ENCODE data around the gene C2orf72. TPM values are rescaled to one million over a fixed set of nuclear protein-coding genes. Genes with fewer than 3 reads are reported as not detected.
A peak's percentile ranks its signal among the peaks of the same experiment; 100 is the strongest.

The C2orf72 gene
- total and polyA plus RNA-seq, 2 donors (not counting 1 experiment from before 2014, with no cell fraction given), result 0.33 to 1.9 TPM

DNA sequence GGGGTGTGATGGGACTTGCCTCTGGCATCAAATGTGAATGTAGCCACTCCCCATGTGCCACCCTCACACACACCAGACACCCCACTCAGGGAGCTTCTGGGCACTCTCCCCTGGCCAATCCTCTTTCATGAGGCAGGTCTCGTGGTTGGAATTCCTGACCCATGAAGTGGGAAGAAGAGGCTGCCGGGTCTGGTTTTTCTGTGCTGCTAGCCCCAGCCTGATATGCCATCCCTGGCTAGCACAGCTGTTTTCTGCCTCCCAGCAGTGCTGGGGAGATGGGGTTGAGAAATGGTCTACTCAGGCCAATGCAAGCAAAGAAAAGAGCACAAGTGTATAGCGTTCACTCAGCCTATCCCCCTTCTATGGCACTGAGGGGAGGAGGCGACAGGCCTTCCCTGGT lies 1.2 kb upstream of the C2orf72 start:
- Histone ChIP-seq H3K79me2 (ENCODE audit: control insufficient read depth, insufficient read depth, low read length) (no peaks in the 10 kb centered on the region), H3K27me3 (ENCODE audit: control insufficient read depth, insufficient read depth, low read length) (peaks cover 32% of the 10 kb centered on the region), H2AFZ (ENCODE audit: low read length) (no peak overlapping the region), H3K4me2 (ENCODE audit: extremely low read depth, insufficient read depth, low read length) (no peak overlapping the region), H3K4me1 (ENCODE audit: control insufficient read depth, extremely low read depth, insufficient read depth, low read length) (no peaks in the 10 kb centered on the region), H3K36me3 (ENCODE audit: control insufficient read depth, insufficient read depth, low read length) (no peaks in the 10 kb centered on the region), H3K9ac (ENCODE audit: insufficient read depth, low read length) (no peak overlapping the region), H3K4me3 (replicated peaks in 1 of 4; ENCODE audit: control extremely low read depth in 1 of 4, insufficient read depth in 1 of 4, low read depth in 3 of 4, low read length in 4 of 4) (no peak overlapping the region), H3K9me3 (ENCODE audit: control insufficient read depth, insufficient read depth, low read depth, low read length) (no peaks in the 10 kb centered on the region), H3K27ac (ENCODE audit: insufficient read depth, low read length) (no peak overlapping the region), H4K20me1 (ENCODE audit: control insufficient read depth, extremely low read depth, insufficient read depth, low read length) (no peaks in the 10 kb centered on the region)
- TF ChIP-seq, protein P1, sequence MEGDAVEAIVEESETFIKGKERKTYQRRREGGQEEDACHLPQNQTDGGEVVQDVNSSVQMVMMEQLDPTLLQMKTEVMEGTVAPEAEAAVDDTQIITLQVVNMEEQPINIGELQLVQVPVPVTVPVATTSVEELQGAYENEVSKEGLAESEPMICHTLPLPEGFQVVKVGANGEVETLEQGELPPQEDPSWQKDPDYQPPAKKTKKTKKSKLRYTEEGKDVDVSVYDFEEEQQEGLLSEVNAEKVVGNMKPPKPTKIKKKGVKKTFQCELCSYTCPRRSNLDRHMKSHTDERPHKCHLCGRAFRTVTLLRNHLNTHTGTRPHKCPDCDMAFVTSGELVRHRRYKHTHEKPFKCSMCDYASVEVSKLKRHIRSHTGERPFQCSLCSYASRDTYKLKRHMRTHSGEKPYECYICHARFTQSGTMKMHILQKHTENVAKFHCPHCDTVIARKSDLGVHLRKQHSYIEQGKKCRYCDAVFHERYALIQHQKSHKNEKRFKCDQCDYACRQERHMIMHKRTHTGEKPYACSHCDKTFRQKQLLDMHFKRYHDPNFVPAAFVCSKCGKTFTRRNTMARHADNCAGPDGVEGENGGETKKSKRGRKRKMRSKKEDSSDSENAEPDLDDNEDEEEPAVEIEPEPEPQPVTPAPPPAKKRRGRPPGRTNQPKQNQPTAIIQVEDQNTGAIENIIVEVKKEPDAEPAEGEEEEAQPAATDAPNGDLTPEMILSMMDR (conservative IDR thresholded peaks at IDR 0.05 in 1 of 2, IDR thresholded peaks at IDR 0.05 in 1 of 2; ENCODE audit: low read depth in 1 of 2, low read length in 2 of 2), result no peak
- TF ChIP-seq EZH2 (IDR thresholded peaks at IDR 0.05; ENCODE audit: low read length, missing control alignments), result peak; percentile 46
- DNase-seq (ENCODE audit: low read depth in 2 of 2), result no peak

DNA sequence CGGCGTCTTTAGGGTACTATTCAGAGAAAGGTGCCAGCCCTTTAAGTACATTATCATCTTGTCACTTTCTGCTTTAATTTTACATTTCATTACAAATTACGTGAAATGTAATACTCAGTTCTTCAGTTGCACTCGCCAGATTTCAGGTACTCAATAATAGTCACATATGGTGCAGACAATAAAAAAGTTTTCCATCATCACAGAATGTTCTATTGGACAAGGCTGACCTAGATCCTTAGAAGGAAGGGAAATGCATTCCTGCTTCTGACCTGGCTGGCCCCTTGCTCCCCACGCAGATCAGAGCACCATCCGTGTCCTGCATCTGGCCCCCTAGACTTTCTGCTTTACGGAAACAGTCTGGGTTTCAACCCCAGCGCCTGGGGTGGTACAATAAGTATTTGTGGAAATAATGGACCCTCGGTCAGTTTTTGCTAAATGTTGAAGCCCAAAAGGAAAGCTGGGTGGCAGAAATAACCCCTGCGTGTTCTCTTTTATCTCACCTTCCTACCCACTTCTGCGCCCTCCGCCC lies 681 bp upstream of the C2orf72 start:
- Histone ChIP-seq H3K27me3 (ENCODE audit: control insufficient read depth, insufficient read depth, low read length) (peaks cover 30% of the 10 kb centered on the region), H3K4me2 (ENCODE audit: extremely low read depth, insufficient read depth, low read length) (no peak overlapping the region), H3K27ac (ENCODE audit: insufficient read depth, low read length) (no peak overlapping the region), H3K36me3 (ENCODE audit: control insufficient read depth, insufficient read depth, low read length) (no peaks in the 10 kb centered on the region), H3K79me2 (ENCODE audit: control insufficient read depth, insufficient read depth, low read length) (no peaks in the 10 kb centered on the region), H3K9me3 (ENCODE audit: control insufficient read depth, insufficient read depth, low read depth, low read length) (no peaks in the 10 kb centered on the region), H3K9ac (ENCODE audit: insufficient read depth, low read length) (no peak overlapping the region), H4K20me1 (ENCODE audit: control insufficient read depth, extremely low read depth, insufficient read depth, low read length) (no peaks in the 10 kb centered on the region), H3K4me3 (replicated peaks in 1 of 4; ENCODE audit: control extremely low read depth in 1 of 4, insufficient read depth in 1 of 4, low read depth in 3 of 4, low read length in 4 of 4) (no peak overlapping the region), H3K4me1 (ENCODE audit: control insufficient read depth, extremely low read depth, insufficient read depth, low read length) (no peaks in the 10 kb centered on the region), H2AFZ (ENCODE audit: low read length) (no peak overlapping the region)
- no peak for DNase-seq (ENCODE audit: low read depth in 2 of 2)
- TF ChIP-seq EZH2 (IDR thresholded peaks at IDR 0.05; ENCODE audit: low read length, missing control alignments), result peak; percentile 52
- TF ChIP-seq, protein P1 (conservative IDR thresholded peaks at IDR 0.05 in 1 of 2, IDR thresholded peaks at IDR 0.05 in 1 of 2; ENCODE audit: low read depth in 1 of 2, low read length in 2 of 2), result no peak

DNA sequence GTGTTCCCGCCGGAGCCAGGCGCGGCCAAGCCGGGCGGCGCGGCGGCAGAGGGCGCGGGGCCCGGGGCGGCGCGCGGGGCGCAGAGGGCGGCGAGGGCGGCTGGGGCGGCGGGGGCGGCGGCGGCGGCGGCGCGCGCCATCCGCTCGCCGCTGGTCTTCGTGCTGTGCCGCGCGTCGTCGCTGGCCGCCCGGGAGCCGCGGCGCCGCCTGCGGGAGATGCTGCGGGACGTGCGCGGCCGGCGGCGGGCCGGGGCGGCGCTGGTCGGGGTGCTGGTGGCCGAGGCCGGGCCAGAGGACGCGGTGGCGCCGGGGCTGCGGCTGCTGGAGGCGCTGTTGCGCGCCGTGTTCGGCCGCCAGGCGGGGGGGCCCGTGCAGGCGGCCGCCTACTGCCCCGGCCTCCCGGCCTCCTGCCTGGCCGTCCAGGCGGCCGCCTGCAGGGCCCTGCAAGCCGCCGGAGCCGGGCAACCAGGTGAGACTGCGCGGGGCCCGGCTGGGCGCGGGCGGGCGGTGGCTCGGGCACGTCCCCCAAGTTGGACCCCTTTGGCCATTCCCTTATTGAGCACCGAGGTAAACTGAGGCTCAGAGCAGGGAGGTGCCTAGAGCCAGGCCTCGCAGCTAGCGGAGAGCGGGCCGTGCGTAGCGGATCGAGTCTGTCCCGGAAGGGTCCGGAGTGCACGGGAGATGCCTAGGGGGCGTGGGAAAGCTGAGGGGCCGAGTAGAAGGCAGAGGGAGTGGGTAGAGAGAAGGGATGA lies 584 bp downstream of the C2orf72 start:
- Histone ChIP-seq H3K27ac (ENCODE audit: insufficient read depth, low read length) (no peak overlapping the region), H3K4me2 (ENCODE audit: extremely low read depth, insufficient read depth, low read length) (peak overlapping the region; percentile 25), H2AFZ (ENCODE audit: low read length) (peak overlapping the region; percentile 20), H3K79me2 (ENCODE audit: control insufficient read depth, insufficient read depth, low read length) (no peaks in the 10 kb centered on the region), H4K20me1 (ENCODE audit: control insufficient read depth, extremely low read depth, insufficient read depth, low read length) (no peaks in the 10 kb centered on the region), H3K9ac (ENCODE audit: insufficient read depth, low read length) (no peak overlapping the region), H3K27me3 (ENCODE audit: control insufficient read depth, insufficient read depth, low read length) (peaks cover 26% of the 10 kb centered on the region), H3K4me1 (ENCODE audit: control insufficient read depth, extremely low read depth, insufficient read depth, low read length) (no peaks in the 10 kb centered on the region), H3K9me3 (ENCODE audit: control insufficient read depth, insufficient read depth, low read depth, low read length) (no peaks in the 10 kb centered on the region), H3K36me3 (ENCODE audit: control insufficient read depth, insufficient read depth, low read length) (no peaks in the 10 kb centered on the region), H3K4me3 (replicated peaks in 1 of 4; ENCODE audit: control extremely low read depth in 1 of 4, insufficient read depth in 1 of 4, low read depth in 3 of 4, low read length in 4 of 4) (no peak overlapping the region)
- no peak for DNase-seq (ENCODE audit: low read depth in 2 of 2)
- TF ChIP-seq, protein P1 (conservative IDR thresholded peaks at IDR 0.05 in 1 of 2, IDR thresholded peaks at IDR 0.05 in 1 of 2; ENCODE audit: low read depth in 1 of 2, low read length in 2 of 2), result no peak
- TF ChIP-seq EZH2 (IDR thresholded peaks at IDR 0.05; ENCODE audit: low read length, missing control alignments), result peak; percentile 65

All from fibroblast of lung (primary cell).